Nephron (organoid): ENCODE data around the gene P3H3.

Experiments
- H3K27ac Mint-ChIP-seq, 3 experiments: 2 replicates each; pipeline ENCODE4 v1.8.0; 2020; ENCODE audit warnings: mixed read lengths in 3 of 3, mild to moderate bottlenecking in 2 of 3, moderate library complexity in 1 of 3
- H3K27me3 Mint-ChIP-seq: 2 replicates; pipeline ENCODE4 v1.8.0; 2021; ENCODE audit warnings: low read depth, mild to moderate bottlenecking, moderate library complexity, mixed read lengths
- H3K36me3 Mint-ChIP-seq: 2 replicates; pipeline ENCODE4 v1.8.0; 2020; ENCODE audit warnings: low read depth, mixed read lengths
- H3K4me1 Mint-ChIP-seq: 2 replicates; pipeline ENCODE4 v1.8.0; 2020; ENCODE audit warnings: mixed read lengths
- H3K4me3 Mint-ChIP-seq, 3 experiments: 2 replicates each; pipeline ENCODE4 v1.8.0; 2020; ENCODE audit warnings: mild to moderate bottlenecking in 3 of 3, mixed read lengths in 3 of 3, moderate library complexity in 2 of 3
- H3K9me3 Mint-ChIP-seq: 2 replicates; pipeline ENCODE4 v1.8.0; 2020; ENCODE audit warnings: mixed read lengths
- CTCF ChIP-seq, 3 experiments: fragments of 200-600 bp; sonication (generic); IDR thresholded peaks; one replicate each; pipeline ENCODE4 v1.5.0; 2021; ENCODE audit warnings: antibody characterized with exemption in 3 of 3; ENCODE audit not compliant: unreplicated experiment in 3 of 3

The P3H3 gene

GRCh38 chr12:6826734-6827436 lies 1.3 kb upstream of the P3H3 start:
- Mint-ChIP-seq H3K27ac (peak overlapping the region; percentile 93 to 96 (median 94)), H3K4me1 (peaks cover 50% of the 10 kb centered on the region), H3K9me3 (no peaks in the 10 kb centered on the region), H3K4me3 (peak overlapping the region; percentile 81 to 89 (median 88)), H3K36me3 (peaks cover 16% of the 10 kb centered on the region), H3K27me3 (peaks cover 3% of the 10 kb centered on the region)
- no peak for TF ChIP-seq CTCF (IDR thresholded peaks at IDR 0.05; ENCODE audit: unreplicated experiment in 3 of 3)

GRCh38 chr12:6827437-6827911 lies 733 bp upstream of the P3H3 start:
- Mint-ChIP-seq H3K4me3 (peak overlapping the region; percentile 81 to 89 (median 88)), H3K36me3 (peaks cover 21% of the 10 kb centered on the region), H3K4me1 (peaks cover 50% of the 10 kb centered on the region), H3K27me3 (peaks cover 3% of the 10 kb centered on the region), H3K9me3 (no peaks in the 10 kb centered on the region), H3K27ac (peak overlapping the region; percentile 93 to 96 (median 94))
- no peak for TF ChIP-seq CTCF (IDR thresholded peaks at IDR 0.05; ENCODE audit: unreplicated experiment in 3 of 3)

- Mint-ChIP-seq H3K27me3 (peaks cover 3% of the 10 kb centered on the region), H3K27ac (peak overlapping the region; percentile 94 to 99 (median 98)), H3K4me1 (peaks cover 42% of the 10 kb centered on the region), H3K4me3 (peak overlapping the region; percentile 96 to 100 (median 97)), H3K9me3 (no peaks in the 10 kb centered on the region), H3K36me3 (peaks cover 30% of the 10 kb centered on the region)
- TF ChIP-seq CTCF (IDR thresholded peaks at IDR 0.05; ENCODE audit: unreplicated experiment in 3 of 3) = no peak
These were observed 751 bp downstream of the P3H3 start for GRCh38 chr12:6828781-6829535.

GRCh38 chr12:6829536-6830220 lies 1.5 kb downstream of the P3H3 start:
- H3K27me3 Mint-ChIP-seq = peaks cover 3% of the 10 kb centered on the region

More at GRCh38 chr12:6829536-6830220, 1.5 kb downstream of the P3H3 start:
- H3K27ac Mint-ChIP-seq = peak overlapping the region; percentile 94 to 99 (median 98)
- no peaks in the 10 kb centered on the region for H3K9me3 Mint-ChIP-seq
- H3K4me3 Mint-ChIP-seq = peak overlapping the region; percentile 96 to 100 (median 97)
- peaks cover 35% of the 10 kb centered on the region for H3K36me3 Mint-ChIP-seq
- peak in 1 of 3 experiments; percentile 10 for TF ChIP-seq CTCF (IDR thresholded peaks at IDR 0.05; ENCODE audit: unreplicated experiment in 3 of 3)
- peaks cover 37% of the 10 kb centered on the region for H3K4me1 Mint-ChIP-seq
